Activated CD4-positive, alpha-beta T cell treated with anti-CD3 and anti-CD28 coated beads, Interleukin-2, Interleukin-4, amounts not matched to agents 100 ng/mL and 50 ng/mL, durations not matched to agents 16 hours and 8 hours (primary cell): Measurements from ENCODE around the gene IGFN1.

Source experiments
- DNase-seq: peaks from one replicate; pipeline ENCODE4 v3.0.0-alpha.2; 2020; ENCODE audit warnings: low spot score

Gene IGFN1

GRCh38 chr1:201163707-201164106 is 26.9 kb upstream of the IGFN1 start:
- DNase-seq, result no peak

DNA sequence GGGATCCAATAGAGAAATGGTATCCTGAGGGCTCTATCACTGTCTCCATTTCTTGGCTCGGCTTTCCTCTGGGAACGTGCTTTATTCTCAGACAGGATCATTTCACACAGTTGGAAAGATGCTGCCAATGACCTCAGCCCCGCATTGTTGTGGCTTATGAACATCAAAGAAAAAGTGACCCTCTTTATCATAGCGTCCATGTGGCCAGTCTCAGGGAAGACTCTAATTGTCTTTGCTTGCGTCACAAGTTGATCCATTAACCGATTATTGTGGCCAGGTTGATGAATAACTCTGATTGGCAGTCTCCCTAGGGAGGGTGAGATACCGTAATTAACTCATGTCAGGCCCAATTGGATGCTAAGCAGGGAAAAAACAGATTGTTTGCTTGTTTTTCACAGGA is 26.0 kb upstream of the IGFN1 start:
- DNase-seq, result no peak

- DNase-seq, result no peak
These were observed 23.3 kb upstream of the IGFN1 start for GRCh38 chr1:201167041-201167991.

GRCh38 chr1:201169203-201169602 is 21.4 kb upstream of the IGFN1 start:
- no peak for DNase-seq

DNA sequence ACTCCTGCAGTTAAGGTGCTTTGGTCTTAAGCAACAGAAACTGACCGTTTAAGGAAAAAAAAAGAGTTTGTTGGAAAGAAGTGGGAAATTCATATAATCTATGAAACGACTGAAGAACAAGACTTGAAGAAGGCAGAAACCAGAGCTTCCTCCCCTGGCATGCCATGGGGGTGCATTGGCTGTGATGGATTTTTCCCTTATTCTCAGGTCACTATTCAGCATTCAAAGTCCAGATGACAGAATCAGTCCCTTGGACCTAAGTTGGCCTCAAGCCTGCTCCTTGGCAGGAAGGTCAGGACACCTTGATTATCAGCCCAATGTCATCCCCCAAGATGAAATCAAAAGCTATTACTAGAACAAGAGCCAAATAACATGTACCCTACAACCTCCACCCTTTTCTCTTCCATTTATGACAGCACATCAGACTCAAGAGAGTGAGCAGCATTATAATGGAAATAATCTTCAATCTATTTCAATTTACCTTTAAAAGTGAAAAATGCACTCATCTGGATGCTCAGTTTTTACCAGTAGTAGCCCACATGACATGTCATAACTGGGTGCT is 20.6 kb upstream of the IGFN1 start:
- DNase-seq, result no peak

GRCh38 chr1:201170533-201171062 is 20.0 kb upstream of the IGFN1 start:
- peak; percentile 73 for DNase-seq

- DNase-seq, result peak; percentile 45
These were observed 19.3 kb upstream of the IGFN1 start for GRCh38 chr1:201171063-201172036.

- DNase-seq, result no peak
These were observed 18.3 kb upstream of the IGFN1 start for GRCh38 chr1:201172326-201172725.

GRCh38 chr1:201172999-201173610 is 17.5 kb upstream of the IGFN1 start:
- DNase-seq, result no peak

DNA sequence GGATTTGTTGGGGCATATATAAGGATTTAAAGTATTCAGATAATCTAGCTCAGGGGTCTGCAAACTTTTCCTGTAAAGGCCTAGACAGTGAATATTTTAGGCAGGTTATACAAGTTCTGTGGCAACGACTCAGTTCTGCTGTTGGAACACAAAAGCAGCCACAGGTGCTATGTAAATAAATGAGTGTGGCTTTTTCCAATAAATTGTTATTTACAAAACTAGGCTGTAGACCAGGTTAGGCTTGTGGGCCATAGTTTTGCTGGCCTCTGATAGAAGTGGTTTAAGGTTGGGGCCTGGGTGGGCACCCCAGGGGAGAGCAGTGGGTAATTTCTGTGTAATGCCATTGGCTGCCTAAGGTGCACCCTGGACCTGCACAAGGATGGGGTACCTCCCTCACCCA is 16.9 kb upstream of the IGFN1 start:
- DNase-seq, result no peak

GRCh38 chr1:201175820-201176500 is 14.7 kb upstream of the IGFN1 start:
- DNase-seq, result no peak

DNA sequence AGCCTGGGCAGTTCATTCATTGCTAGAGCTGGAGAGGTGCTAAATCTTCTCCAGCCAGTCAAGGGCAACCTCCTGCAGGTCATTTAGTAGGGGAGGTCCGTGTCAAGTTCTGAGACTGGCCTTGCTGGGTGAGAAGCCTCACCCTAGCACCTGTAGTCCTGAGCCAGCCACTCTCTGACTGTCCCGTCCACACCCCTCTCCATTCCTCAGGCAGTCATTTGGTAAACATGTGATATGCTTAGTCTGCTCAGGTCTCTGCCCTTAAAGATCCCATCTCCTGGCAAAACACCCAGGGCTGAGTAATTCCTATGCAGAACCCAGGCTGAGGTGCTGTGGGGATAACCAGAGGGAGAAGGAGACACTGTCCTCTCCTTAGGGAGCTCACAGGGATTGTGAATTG is 13.7 kb upstream of the IGFN1 start:
- DNase-seq, result no peak

GRCh38 chr1:201178718-201179117 is 11.9 kb upstream of the IGFN1 start:
- no peak for DNase-seq

- no peak for DNase-seq
These were observed 10.5 kb upstream of the IGFN1 start for GRCh38 chr1:201180141-201180540.

DNA sequence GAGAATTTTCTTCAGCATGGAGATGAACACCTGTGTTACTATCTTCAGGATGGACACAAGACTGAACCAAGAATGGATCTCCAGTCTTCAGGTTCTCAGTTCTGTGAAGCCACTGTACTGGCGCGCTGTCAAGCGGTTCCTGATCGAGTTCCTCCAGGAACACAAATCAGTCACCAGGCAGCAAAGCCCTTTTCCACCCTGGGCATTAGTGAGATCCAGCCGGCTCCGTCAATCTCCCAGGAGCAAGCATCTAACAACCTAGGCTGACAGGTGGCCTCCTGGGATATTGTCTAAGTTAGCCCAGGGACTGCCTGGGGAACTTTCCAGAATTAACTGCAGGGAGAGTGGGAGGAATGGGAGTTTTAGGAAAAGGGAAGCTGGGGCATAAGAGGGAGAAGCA is 9.7 kb upstream of the IGFN1 start:
- DNase-seq, result no peak

DNA sequence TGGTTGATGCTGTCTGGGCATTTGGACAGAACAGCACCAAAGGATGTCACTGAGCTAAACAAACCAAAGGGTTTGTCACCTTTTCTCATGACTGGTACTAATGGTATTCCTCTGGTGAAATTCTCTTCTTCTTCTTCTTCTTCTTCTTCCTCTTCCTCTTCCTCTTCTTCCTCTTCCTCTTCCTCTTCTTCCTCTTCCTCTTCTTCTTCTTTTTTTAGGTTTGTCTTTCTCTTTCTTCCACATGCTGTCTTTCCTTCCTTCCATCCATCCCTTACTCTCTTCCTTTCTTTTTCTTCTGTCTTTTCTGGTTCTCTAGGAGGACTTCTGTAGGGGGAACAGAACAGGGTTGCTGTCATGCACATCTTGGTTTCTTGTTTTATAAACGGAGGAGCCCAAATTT is 9.3 kb upstream of the IGFN1 start:
- no peak for DNase-seq

- DNase-seq, result no peak
These were observed 8.9 kb upstream of the IGFN1 start for GRCh38 chr1:201181726-201182125.

DNA sequence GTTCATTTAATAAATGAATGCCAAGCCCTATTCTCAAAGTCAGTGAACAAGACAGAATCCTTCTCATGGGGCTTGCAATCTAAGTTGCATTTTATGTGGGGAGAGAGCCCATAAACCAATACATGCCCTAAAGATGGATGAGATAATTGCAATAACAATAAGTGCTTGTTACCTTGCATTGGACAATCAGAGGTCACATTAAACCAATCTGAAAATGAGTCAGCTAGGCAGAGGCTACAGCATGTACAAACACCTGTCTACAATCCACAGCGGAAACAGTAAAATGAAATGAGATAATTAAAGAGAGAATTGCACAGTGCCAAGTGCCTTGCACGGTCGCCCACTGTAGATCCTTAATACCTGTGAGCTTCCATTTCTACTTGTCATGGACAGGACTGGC is 7.4 kb upstream of the IGFN1 start:
- no peak for DNase-seq

DNA sequence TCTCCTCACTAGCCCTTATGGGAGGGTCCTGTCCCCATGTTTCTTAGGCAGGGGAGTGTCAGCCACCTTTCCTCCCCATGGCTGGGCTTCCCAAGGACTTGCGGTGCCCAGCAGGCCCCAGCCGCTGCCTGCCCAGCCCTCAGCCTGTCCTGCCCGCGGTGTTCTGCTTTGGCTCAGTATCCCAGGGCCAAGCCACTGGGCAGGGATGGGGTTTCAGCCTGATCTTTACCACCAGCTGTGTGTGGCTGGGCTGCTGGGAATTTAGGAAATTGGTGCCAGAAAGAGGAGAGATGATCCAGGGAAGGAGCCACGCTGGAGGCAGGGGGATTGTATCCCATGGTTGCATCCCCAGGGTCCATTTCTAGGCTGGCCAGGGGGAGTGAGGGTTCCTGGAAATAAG is 6.9 kb upstream of the IGFN1 start:
- no peak for DNase-seq

DNA sequence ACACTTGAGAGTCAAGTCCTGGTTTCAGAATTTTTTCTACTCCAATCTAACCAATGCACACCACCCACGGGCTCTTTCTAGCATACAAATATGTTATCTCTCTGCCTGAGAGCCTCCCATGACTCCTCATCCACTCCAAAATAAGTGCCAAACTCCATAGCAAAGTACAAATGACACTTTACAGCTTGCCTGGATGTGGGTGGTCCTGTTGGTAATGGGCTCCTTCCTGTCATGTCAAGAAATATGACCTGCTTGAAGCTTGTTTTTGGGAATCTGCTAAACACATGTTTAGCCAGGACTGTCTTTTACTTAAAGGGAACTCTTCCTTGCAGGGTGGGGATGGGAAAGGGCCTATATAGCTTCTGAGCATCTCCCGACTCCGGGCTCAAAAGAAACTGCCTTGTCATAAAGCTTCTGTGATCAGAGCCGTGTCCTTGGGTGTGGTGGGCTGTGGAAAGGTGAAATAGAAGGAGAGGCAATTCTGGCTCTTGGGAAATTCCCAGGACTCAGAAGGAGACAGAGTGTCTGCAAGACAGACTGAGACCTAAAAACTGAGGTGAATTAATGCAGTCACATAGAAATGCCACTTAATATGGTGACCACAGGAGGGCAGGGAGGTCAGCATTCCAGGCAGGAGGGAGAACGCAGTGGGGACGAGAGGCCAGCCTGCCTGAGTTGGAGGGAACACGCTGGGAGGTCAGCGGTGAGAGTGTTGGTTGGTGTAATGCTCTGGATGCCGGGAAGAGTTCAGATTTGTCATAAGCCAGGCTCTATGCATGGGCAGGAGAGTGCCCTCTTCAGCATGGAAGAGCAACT is 6.1 kb upstream of the IGFN1 start:
- no peak for DNase-seq
